NCI-H1436 treated with DMSO at 0.1 percent for 48 hours (cell line): Measurements from ENCODE around the gene NOP56.

Source experiments
- DNase-seq: peaks from one replicate; lab custom pipeline; 2025; lab: John Stamatoyannopoulos, UW

NOP56 gene, protein sequence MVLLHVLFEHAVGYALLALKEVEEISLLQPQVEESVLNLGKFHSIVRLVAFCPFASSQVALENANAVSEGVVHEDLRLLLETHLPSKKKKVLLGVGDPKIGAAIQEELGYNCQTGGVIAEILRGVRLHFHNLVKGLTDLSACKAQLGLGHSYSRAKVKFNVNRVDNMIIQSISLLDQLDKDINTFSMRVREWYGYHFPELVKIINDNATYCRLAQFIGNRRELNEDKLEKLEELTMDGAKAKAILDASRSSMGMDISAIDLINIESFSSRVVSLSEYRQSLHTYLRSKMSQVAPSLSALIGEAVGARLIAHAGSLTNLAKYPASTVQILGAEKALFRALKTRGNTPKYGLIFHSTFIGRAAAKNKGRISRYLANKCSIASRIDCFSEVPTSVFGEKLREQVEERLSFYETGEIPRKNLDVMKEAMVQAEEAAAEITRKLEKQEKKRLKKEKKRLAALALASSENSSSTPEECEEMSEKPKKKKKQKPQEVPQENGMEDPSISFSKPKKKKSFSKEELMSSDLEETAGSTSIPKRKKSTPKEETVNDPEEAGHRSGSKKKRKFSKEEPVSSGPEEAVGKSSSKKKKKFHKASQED

GRCh38 chr20:2651772-2652723 is at the start of gene NOP56:
Gene NOP56, plus strand, starts transcription at chr20:2652632. Its CDS starts 29 bp downstream, at chr20:2652661.
- no peak for DNase-seq

DNA sequence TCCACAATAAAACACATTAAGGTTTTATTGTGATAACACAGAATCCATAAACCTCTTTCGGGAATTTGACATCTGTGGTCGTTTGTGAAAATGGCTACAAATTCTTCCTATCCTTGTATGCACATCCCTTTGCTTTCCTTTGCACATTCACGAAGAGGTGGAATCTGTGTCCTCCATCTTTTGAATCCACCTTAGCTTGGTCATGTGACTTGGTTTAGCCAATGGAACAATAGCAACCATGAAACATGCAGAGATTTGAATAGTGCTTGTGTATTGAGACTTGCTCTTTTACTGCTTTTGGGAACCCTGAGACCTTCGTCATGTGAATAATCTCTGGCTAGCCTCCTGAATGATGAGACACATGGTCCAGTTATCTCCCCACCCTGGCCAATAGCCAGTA is 49.7 kb upstream of the NOP56 start:
- no peak for DNase-seq

- peak; percentile 6 for DNase-seq
Observed at GRCh38 chr20:2603816-2604505, 48.5 kb upstream of the NOP56 start.

- no peak for DNase-seq
Observed at GRCh38 chr20:2604506-2604835, 48.0 kb upstream of the NOP56 start.

DNA sequence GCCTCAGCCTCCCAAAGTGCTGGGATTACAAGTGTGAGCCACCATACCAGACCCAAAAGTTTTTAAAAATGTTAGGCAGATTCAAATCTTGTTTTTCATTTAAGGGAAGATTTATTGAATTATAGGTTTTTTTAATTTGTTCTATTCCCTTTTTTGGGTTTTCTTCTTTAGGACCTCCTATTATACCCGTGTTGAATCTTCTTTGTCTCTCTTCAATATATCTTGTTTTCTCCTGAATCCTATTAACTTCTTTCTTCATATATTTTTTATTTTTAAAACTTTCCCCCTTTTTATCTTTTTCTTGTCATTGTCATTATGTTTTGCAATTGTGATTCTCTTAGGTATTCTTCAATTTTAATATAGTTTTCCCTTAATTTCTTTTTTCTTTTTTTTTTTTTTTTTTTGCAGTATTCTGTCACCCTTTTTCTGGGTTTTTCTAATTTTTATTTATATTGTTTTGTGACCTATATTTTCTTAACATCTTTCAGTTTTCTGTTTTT is 45.9 kb upstream of the NOP56 start:
- no peak for DNase-seq

DNA sequence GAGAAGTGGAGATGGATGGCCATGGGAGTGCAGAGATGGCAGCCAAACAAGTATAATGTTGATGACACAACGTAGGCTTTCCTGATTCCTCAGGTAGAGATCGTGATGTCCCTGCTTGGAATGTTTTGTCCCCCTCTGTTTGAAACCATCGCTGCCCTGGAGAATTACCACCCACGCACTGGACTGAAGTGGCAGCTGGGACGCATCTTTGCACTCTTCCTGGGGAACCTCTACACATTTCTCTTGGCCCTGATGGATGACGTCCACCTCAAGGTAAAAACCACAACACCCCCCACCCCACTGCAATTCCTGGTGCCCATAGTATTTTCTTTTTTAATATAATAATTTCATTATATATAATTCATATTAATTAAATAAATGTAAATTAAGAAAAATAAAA is 42.1 kb upstream of the NOP56 start:
- no peak for DNase-seq

GRCh38 chr20:2610941-2611720 is 41.3 kb upstream of the NOP56 start:
- DNase-seq, result no peak

GRCh38 chr20:2612073-2612472 is 40.4 kb upstream of the NOP56 start:
- DNase-seq, result no peak

DNA sequence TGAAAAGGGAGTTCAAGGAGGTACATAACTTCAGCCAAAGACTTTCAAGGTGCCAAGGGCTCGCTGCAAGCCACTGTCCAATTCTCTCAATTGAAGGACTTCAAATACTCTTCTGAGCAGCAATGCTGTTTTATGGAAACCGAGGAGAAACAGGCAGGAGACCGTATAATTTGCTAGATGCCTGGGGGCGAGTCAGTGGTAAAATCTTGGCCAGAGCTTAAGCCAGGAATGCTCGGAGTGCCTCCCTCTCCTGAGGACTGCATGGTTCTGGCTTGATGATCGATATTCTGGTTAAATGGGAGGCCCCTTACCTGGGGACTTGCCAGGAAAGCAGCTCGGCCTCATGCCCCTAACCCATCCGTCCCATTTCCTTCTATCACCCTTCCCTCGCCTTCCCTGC is 35.8 kb upstream of the NOP56 start:
- no peak for DNase-seq

DNA sequence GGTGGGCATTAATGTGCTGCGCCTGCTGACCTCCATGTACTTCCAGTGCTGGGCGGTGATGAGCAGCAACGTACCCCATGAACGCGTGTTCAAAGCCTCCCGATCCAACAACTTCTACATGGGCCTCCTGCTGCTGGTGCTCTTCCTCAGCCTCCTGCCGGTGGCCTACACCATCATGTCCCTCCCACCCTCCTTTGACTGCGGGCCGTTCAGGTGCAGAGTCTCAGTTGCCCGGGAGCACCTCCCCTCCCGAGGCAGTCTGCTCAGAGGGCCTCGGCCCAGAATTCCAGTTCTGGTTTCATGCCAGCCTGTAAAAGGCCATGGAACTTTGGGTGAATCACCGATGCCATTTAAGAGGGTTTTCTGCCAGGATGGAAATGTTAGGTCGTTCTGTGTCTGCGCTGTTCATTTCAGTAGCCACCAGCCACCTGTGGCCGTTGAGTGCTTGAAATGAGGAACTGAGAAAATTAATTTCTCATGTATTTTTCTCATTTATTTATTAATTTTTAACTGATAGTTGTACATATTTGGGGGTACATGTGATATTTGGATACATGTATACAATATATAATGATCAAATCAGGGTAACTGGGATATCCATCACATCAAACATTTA is 35.2 kb upstream of the NOP56 start:
- DNase-seq, result no peak

DNA sequence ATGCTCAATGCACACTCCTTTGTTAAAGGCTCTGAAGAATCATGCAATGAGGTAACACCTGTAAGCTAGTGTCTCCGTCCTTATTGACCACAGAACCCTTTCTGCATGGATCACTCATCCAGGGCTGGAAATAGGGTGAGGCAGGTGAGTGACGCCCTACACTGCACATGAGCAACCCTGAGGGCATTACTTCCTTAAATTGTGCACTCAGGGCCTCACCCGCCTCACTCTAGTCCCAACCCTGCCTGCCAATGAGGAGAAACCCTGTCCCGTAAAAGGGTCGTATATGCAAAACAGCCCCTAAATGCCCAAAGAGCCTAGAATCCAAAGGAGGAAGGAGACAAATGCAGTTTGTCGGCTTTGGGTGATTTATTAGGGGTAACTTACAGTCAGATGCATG is 33.6 kb upstream of the NOP56 start:
- DNase-seq, result no peak

DNA sequence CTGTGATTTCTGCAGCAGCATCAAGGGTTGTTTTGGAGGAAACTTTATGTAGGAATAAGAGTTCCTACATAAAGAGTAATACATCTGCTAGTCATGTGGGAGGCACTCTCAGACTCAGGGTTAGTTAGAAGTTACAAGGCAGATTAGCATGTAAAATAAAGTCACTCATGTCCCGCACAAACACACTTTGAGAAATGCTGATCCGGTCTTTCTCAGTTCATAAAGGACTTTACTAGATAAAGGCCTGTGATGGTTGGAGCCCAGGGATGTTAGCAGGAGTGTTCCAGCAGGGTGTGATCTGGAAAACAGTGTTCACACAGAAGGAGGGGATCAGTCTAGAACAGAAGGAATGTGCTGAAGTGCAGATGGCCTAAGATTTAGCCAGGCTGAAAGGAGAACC is 33.1 kb upstream of the NOP56 start:
- DNase-seq, result no peak

- no peak for DNase-seq
Observed at GRCh38 chr20:2619961-2620595, 32.4 kb upstream of the NOP56 start.

DNA sequence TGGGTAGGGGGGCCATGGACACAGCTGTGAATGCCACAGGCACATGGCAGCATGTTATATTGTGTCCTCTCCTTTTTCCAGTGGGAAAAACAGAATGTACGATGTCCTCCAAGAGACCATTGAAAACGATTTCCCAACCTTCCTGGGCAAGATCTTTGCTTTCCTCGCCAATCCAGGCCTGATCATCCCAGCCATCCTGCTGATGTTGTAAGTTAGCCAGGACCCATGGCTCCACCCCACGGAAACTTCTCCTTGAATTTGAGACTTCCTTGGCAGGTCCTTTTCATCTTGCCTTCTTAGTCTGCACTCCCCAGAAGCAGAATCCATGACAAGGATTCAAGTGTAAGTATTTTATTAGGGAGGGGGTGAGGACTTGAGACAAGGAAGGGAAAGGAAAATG is 28.2 kb upstream of the NOP56 start:
- DNase-seq, result no peak

- DNase-seq, result no peak
Observed at GRCh38 chr20:2625062-2625461, 27.4 kb upstream of the NOP56 start.

- no peak for DNase-seq
Observed at GRCh38 chr20:2626853-2627541, 25.4 kb upstream of the NOP56 start.

GRCh38 chr20:2631228-2631627 is 21.2 kb upstream of the NOP56 start:
- no peak for DNase-seq

- DNase-seq, result no peak
Observed at GRCh38 chr20:2633381-2633780, 19.1 kb upstream of the NOP56 start.

GRCh38 chr20:2637246-2637645 is 15.2 kb upstream of the NOP56 start:
- DNase-seq, result no peak

DNA sequence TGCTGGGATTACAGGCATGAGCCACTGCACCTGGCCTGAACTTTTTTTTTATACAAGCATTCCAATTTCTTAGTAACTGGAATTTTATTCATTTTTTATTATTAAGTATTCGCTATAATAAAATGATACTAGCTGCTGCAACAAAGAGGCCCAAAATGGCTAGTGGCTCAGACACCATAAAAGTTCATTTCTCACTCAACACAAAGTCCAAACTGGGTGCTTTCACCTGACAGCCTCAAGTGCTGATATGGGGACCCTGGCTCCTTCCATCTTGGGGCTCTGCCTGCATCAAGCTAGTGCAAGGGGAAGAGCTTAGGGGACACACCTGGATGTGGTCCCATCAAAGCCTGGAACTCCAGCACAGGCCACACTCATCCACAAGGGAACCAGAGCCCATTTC is 12.2 kb upstream of the NOP56 start:
- no peak for DNase-seq
